Effector memory CD4-positive, alpha-beta T cell (primary cell): ENCODE data around the gene LCE2D.
"Not testable (repeated sequence)": the region's sequence is repeated elsewhere in the genome, so short reads cannot be mapped to it uniquely, and the experiment has no call there.

Source experiments
- DNase-seq, 3 donors: peaks; one replicate each; pipeline ENCODE4 v3.0.0-alpha.2; 2020
- H3K27ac ChIP-seq: 2 replicates; pipeline ENCODE4 v1.7.0; 2013; ENCODE audit warnings: mild to moderate bottlenecking, low read length, moderate library complexity; ENCODE audit not compliant: insufficient read depth, poor library complexity, severe bottlenecking
- H3K27me3 ChIP-seq: replicated peaks from 2 replicates; pipeline ENCODE4 v1.7.0; 2013; ENCODE audit warnings: mild to moderate bottlenecking, low read length; ENCODE audit not compliant: insufficient read depth, control insufficient read depth, poor library complexity, severe bottlenecking
- H3K36me3 ChIP-seq: 2 replicates; pipeline ENCODE4 v1.7.0; 2013; ENCODE audit warnings: mild to moderate bottlenecking, low read length, moderate library complexity; ENCODE audit not compliant: control insufficient read depth, insufficient read depth
- H3K4me1 ChIP-seq: 2 replicates; pipeline ENCODE4 v1.7.0; 2013; ENCODE audit warnings: low read length, mild to moderate bottlenecking; ENCODE audit not compliant: control insufficient read depth, insufficient read depth, poor library complexity, severe bottlenecking
- H3K4me3 ChIP-seq: 2 replicates; pipeline ENCODE4 v1.7.0; 2013; ENCODE audit warnings: low read length, low read depth, mild to moderate bottlenecking; ENCODE audit not compliant: insufficient read depth, poor library complexity, severe bottlenecking
- H3K9me3 ChIP-seq: 2 replicates; pipeline ENCODE4 v1.7.0; 2013; ENCODE audit warnings: mild to moderate bottlenecking, low read length, moderate library complexity; ENCODE audit not compliant: control insufficient read depth

Gene LCE2D

GRCh38 chr1:152683846-152684245, 20.7 kb downstream of the LCE2D start:
- no peak for DNase-seq
- Histone ChIP-seq H3K9me3 (no peaks in the 10 kb centered on the region), H3K27me3 (no peaks in the 10 kb centered on the region), H3K36me3 (no peaks in the 10 kb centered on the region), H3K4me3 (no peak overlapping the region), H3K27ac (no peak overlapping the region), H3K4me1 (no peaks in the 10 kb centered on the region)

DNA sequence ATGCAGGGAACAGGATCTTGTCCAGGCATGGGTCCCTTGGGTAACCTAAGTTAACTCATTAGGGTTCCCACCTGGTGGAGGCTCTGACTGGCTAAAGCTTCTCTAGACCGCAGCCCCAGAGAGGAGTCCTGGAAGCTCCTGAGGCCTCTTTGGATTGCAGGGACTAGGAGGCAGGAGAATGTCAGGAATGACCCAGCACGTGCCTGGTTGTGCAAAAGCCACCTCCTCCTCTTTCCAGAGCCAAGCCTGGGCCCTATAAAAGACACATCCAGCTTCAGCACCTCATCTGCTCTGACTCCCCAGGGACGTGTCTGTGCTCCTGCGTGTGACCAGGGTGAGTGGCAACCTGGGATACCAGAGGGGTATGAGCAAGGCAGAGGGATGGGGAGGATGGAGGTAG, 22.6 kb downstream of the LCE2D start, which contains the start of gene LCE2B:
Gene LCE2B, plus strand, starts transcription at position 301 of the 400 bp plus-strand sequence. CDS start 721 bp downstream, outside the sequence.
- H3K27me3 ChIP-seq, result not testable (repeated sequence)

DNA sequence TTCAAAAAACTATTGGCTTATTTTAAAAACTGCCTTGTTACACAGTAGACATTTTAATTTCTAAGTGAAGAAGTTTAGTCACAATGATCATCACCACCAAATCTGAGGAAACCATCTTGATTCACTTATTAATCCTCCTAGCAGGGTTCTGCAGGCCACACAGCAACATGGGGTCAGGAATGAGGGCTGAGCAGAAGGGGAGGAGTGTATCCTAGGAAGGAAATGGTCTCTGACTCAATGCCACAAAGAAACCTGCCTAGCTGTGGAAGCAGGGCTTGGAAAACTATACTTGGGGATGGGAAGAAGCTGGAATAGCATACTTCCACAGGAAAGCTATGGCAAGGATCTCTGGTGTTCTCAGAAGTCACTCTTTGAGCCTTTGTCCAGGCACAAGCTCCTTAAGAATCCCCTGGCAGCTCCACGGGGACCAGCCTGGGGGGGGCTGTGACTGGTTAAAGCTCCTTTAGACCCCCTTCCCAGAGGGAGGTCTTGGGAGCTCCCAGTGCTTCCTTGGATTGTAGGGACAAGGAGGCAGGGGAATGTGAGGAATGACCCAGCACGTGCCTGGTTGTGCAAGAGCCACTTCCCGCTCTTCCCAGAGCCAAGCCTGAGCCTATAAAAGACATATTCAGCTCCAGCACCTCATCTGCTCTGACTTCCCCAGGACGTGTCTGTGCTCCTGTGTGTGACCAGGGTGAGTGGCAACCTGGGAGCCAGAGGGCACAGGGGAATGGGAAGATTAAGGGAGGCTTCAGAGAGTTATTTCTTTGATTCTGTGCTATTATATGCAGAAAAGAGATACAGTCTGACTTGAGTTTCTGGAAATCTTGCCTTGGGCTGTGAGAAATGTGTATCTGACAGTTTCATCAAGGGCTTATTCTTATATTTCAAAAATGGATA, 34.8 kb downstream of the LCE2D start, which contains the start of gene LCE2A:
Gene LCE2A, plus strand, starts transcription at position 645 of the 900 bp plus-strand sequence. CDS start 557 bp downstream, outside the sequence.
- Histone ChIP-seq H3K36me3 (no peaks in the 10 kb centered on the region), H3K4me1 (no peaks in the 10 kb centered on the region), H3K27ac (no peak within 1 kb of the TSS), H3K27me3 (no peaks in the 10 kb centered on the region), H3K4me3 (no peak within 1 kb of the TSS), H3K9me3 (no peaks in the 10 kb centered on the region)
- no peak for DNase-seq

More for the DNA sequence above, 22.6 kb downstream of the LCE2D start, which contains the start of gene LCE2B:
- not testable (repeated sequence) for DNase-seq, H3K27ac ChIP-seq, H3K9me3 ChIP-seq, H3K36me3 ChIP-seq, H3K4me1 ChIP-seq, H3K4me3 ChIP-seq

- Histone ChIP-seq H3K27ac (no peak overlapping the region), H3K4me1 (no peaks in the 10 kb centered on the region), H3K9me3 (no peaks in the 10 kb centered on the region), H3K4me3 (no peak overlapping the region), H3K36me3 (no peaks in the 10 kb centered on the region), H3K27me3 (no peaks in the 10 kb centered on the region)
- DNase-seq, result no peak
These were observed 36.6 kb downstream of the LCE2D start for GRCh38 chr1:152699746-152700145.

- Histone ChIP-seq H3K4me3 (no peak within 1 kb of the TSS), H3K4me1 (no peaks in the 10 kb centered on the region), H3K27me3 (no peaks in the 10 kb centered on the region), H3K9me3 (no peaks in the 10 kb centered on the region), H3K36me3 (no peaks in the 10 kb centered on the region), H3K27ac (no peak within 1 kb of the TSS)
- DNase-seq, result no peak
These were observed 44.7 kb downstream of the LCE2D start, which contains the start of gene LCE4A for GRCh38 chr1:152707860-152708259. Gene LCE4A, plus strand, starts transcription at chr1:152708160. Its CDS starts 916 bp downstream, at chr1:152709076.
